Measurements from ENCODE around the gene TPPP3.
A peak's percentile ranks its signal among the peaks of the same experiment; 100 is the strongest.

TPPP3 gene

DNA sequence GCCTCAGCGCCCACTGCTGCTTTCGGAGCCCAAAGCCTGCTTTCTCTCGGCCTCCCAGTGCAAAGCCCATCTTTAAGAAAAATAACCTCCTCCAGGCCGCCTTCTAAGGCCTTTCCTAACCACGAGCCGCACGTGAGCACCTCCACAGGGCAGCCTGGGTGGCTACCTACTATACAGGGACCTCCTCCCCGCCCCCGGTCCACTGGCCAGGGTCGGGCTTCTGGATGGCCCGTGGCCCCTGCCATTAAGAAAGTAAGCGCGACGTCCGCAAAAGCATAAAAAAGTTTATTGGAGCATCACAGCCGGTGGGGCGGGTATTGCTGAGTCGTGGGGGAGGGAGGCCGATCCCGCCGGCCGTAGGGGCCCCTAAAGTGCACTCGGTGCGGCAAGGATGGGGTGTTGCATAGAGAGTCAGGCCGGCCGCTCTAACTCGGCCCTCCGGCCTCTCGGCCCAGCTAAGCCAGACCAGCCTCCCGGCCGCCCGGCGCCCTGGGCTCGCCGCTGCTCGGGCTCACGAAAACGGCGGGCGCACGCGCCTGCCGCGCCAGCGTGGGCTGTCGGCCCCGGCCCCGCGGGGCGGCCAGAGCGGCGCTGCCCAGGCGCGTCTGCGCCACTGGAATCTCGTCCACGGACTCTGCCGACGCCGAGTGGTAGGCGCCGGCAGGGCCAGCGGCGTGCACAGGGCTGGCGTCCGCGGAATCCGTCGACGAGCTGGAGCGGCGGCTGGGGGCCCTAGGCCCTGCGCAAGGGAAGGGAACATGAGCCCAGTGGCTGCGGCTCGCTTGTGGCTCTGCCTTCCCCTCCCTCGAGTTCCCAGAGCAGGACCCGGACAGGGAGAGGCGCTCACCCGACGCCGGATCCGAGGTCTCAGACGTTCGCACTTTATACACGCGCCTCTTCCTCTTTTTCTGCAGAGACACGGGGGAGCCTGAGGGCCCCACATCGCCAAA, 1.1 kb upstream of the TPPP3 start:
- ChIA-PET CTCF (interaction anchor here (0.7 to 1.8 kb wide), 15 partner anchors 8 to 416 kb away, joined by 3 to 11 read pairs (median 4); partner anchors contain the start of gene ZDHHC1), POLR2A (no interaction called here)
- no peak for DNase-seq (ENCODE audit: low read depth, low spot score)
- TF ChIP-seq, protein P1, sequence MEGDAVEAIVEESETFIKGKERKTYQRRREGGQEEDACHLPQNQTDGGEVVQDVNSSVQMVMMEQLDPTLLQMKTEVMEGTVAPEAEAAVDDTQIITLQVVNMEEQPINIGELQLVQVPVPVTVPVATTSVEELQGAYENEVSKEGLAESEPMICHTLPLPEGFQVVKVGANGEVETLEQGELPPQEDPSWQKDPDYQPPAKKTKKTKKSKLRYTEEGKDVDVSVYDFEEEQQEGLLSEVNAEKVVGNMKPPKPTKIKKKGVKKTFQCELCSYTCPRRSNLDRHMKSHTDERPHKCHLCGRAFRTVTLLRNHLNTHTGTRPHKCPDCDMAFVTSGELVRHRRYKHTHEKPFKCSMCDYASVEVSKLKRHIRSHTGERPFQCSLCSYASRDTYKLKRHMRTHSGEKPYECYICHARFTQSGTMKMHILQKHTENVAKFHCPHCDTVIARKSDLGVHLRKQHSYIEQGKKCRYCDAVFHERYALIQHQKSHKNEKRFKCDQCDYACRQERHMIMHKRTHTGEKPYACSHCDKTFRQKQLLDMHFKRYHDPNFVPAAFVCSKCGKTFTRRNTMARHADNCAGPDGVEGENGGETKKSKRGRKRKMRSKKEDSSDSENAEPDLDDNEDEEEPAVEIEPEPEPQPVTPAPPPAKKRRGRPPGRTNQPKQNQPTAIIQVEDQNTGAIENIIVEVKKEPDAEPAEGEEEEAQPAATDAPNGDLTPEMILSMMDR (IDR thresholded peaks at IDR 0.05; ENCODE audit: insufficient read depth, low read length, missing control alignments): no peak
- H3K4me3 ChIP-seq (ENCODE audit: low read depth, low read length): no peak overlapping the region

DNA sequence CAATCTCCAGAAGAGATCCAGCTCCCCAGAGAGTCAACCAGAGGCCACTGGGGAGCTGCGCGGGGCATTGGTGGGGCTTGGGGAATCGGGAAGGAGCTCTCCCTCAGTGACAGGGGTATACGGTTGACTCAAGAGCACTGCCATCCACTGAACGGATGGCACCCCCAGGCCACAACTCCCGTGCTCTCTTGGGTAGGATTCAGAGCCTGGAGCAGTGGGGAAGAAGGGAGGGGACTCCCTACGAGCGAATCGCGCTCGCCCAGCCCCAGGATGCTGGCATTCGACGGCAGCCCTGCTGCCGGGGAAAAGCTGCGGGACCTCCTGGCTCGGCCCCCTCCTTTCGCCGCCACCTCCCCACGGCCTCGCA, 473 bp upstream of the TPPP3 start:
- POLR2A ChIA-PET: no interaction called here

DNA sequence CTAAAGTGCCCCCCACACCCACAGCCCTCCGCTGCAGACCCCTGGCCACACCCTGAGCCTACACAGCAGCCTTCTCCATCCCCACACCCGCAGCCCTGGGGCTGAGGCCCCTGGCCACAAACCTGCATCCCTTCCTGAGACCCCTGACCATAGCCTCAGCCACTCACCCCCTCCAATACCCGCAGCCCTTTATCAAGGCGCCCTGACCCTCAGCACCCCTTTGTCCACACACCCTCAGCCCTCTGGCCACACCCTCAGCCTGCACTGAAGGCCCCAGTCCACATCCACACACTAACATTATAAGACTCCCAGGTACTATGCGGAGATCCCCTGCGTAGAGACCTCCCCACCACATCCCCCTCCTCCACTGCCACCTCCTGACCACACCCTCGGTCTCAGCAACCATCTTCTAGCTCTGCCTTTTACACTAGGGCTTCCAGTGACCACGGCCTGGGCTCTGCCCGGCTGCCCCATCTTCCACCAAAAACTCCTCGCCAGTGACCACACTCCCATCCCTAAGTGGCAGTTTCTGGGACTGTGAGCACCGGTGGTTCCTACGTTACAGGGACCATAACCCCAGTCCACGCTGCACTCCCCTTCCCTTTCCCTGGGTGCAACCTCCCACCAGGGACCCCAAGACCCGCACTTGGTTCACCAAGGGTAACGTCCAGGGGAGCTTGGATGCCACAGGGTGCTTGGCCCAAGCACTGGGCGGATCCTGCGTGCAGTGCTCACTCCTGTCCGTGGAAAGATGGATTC, 818 bp downstream of the TPPP3 start:
- H3K4me3 ChIP-seq (ENCODE audit: low read depth, low read length): no peak overlapping the region; the same call in 1 of the 2 replicates
- DNase-seq (ENCODE audit: low read depth, low spot score): no peak
- ChIA-PET POLR2A (no interaction called here), CTCF (interaction anchor here (0.6 to 1.8 kb wide), 14 partner anchors 8 to 131 kb away, joined by 3 to 10 read pairs (median 3); partner anchors contain the start of gene ZDHHC1)
- TF ChIP-seq, protein P1 (IDR thresholded peaks at IDR 0.05; ENCODE audit: insufficient read depth, low read length, missing control alignments): no peak

More for the DNA sequence above, 473 bp upstream of the TPPP3 start:
- DNase-seq (ENCODE audit: low read depth, low spot score): no peak
- peak overlapping the region; percentile 42 for H3K4me3 ChIP-seq (ENCODE audit: low read depth, low read length)
- TF ChIP-seq, protein P1 (IDR thresholded peaks at IDR 0.05; ENCODE audit: insufficient read depth, low read length, missing control alignments): no peak
- CTCF ChIA-PET: interaction anchor here (0.7 to 1.8 kb wide), 16 partner anchors 9 to 416 kb away, joined by 3 to 11 read pairs (median 4); partner anchors contain the start of gene ZDHHC1

DNA sequence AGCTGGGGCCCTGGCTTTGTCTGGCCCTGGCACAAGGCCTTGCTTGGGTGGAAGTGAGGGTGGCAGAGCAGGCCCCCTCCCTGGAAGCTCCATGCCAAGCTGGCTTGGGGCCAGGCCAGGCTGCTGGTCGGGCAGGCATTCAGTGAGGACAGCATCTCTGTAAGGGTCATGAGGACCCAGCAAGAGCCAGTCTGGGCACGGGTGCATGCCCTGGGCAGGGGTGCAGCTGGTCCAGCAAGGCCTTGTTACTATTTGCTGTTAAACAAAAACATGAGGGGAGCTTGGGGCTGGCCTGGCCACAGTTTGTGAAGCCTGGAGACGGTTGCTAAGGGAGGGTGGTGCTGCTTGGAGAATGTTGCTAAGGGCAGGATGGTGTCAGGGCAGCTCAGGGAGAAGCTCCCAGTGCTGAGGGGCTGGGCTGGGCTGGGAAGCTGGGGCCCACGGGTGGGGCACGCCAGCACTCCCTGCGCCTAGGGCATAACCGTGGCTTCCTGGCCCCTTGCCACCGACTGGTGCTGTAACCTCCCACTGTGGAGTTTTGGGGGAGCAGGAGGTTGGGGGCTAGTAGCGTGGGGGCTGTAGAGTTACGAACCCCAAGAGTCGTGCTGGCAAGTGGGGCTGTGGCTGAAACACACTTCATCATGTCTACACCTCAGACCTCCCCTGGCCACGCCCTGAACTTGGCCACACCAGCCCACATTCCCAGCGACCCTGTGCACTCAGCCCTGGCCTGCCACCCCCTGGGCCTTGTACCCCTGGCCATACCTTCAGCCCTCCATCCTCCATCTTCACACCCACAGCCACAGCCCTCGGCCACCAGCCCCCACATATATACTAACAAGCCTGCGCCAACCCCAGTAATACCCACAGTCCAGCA, 1.6 kb downstream of the TPPP3 start:
- ChIA-PET CTCF (interaction anchor here (1.0 to 1.8 kb wide), 7 partner anchors 9 to 131 kb away, joined by 3 to 8 read pairs (median 3); no protein-coding TSS in a partner anchor), POLR2A (no interaction called here)
- no peak for DNase-seq (ENCODE audit: low read depth, low spot score)
- TF ChIP-seq, protein P1 (IDR thresholded peaks at IDR 0.05; ENCODE audit: insufficient read depth, low read length, missing control alignments): no peak
- H3K4me3 ChIP-seq (ENCODE audit: low read depth, low read length): no peak overlapping the region

DNA sequence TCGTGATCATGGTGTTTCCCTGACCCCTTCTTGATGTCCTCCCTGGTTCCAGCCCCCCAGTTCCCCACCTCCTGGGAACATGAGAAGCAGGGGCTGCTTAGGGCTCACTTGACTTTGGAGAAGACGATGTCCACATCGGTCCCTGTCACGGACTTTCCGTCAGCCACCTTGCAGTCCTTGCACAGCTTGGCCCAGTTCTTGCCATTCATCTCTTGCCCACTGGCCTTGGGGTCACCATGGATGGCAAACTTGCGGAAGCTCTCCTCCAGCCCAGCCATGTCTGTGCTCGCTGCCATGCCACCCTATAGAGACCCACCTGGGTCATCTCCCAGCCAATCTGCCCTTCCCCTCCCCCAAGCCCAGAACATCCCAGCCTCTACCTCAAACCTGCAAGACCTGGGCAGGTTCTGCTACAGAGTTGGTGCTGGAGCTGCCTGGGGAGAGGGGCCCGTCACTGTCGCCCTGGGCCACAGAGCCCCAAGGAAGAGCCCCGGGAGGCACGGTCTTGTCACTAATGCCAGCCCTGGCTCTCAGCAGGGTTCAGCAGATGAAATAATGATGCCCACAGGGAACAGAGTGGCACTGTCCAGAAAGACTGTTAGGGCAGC, 2.4 kb downstream of the TPPP3 start:
- TF ChIP-seq, protein P1 (IDR thresholded peaks at IDR 0.05; ENCODE audit: insufficient read depth, low read length, missing control alignments): no peak
- no peak overlapping the region for H3K4me3 ChIP-seq (ENCODE audit: low read depth, low read length)
- ChIA-PET CTCF (interaction anchor here (1.3 to 1.8 kb wide), 3 partner anchors 9 to 130 kb away, joined by 6 to 8 read pairs (median 7); no protein-coding TSS in a partner anchor), POLR2A (no interaction called here)
- DNase-seq (ENCODE audit: low read depth, low spot score): no peak
